ENCODE measurements around the gene FAM174B.

GRCh38 chr15:92597548-92597947 is 58.0 kb downstream of the FAM174B start:
- TF ChIP-seq POLR2AphosphoS5 (IDR thresholded peaks at IDR 0.05; ENCODE audit: low read depth, low read length) (no peak), TAF1 (IDR thresholded peaks at IDR 0.05; ENCODE audit: borderline replicate concordance, low read depth, low read length) (no peak)

Data from GM12892 (cell line).